HCT116 (cell line): ENCODE data around the gene RASGRF1.
"Not testable (repeated sequence)": the region's sequence is repeated elsewhere in the genome, so short reads cannot be mapped to it uniquely, and the experiment has no call there.

Source experiments
- CEBPB ChIP-seq: IDR thresholded peaks from 2 replicates; pipeline ENCODE4 v1.6.1; 2012; ENCODE audit warnings: low read depth
- CTCF ChIP-seq, 3 experiments: fragments of 200-600 bp in 1 of 3; sonication (generic) in 1 of 3; IDR thresholded peaks in 2 of 3; conservative IDR thresholded peaks in 1 of 3; 2 replicates each; pipeline ENCODE4 v1.5.1; 2012 to 2017; ENCODE audit warnings: low read depth in 2 of 3, low read length in 2 of 3, antibody characterized with exemption in 1 of 3, borderline replicate concordance in 1 of 3, control low read depth in 1 of 3, mild to moderate bottlenecking in 1 of 3, mixed read lengths in 1 of 3, mixed run types in 1 of 3, moderate library complexity in 1 of 3; ENCODE audit not compliant: insufficient read depth in 1 of 3
- ELF1 ChIP-seq: IDR thresholded peaks from 2 replicates; pipeline ENCODE4 v1.6.1; 2012; ENCODE audit warnings: low read depth, borderline replicate concordance
- FOSL1 ChIP-seq: IDR thresholded peaks from 2 replicates; pipeline ENCODE4 v1.6.1; 2012; ENCODE audit warnings: low read depth
- POLR2A ChIP-seq: IDR thresholded peaks from 2 replicates; pipeline ENCODE4 v1.7.0; 2011; ENCODE audit warnings: borderline replicate concordance; ENCODE audit not compliant: insufficient read depth, insufficient read length; ENCODE audit errors: extremely low read depth
- POLR2AphosphoS5 ChIP-seq: IDR thresholded peaks from 2 replicates; pipeline ENCODE4 v1.6.1; 2011; ENCODE audit warnings: mild to moderate bottlenecking, low read depth, low read length, moderate library complexity
- SIN3A ChIP-seq: IDR thresholded peaks from 2 replicates; pipeline ENCODE4 v1.6.1; 2012; ENCODE audit warnings: low read depth
- ZNF274 ChIP-seq: fragments of 200-500 bp; sonication (Bioruptor generic); IDR thresholded peaks from 2 replicates; pipeline ENCODE4 v1.6.1; 2014; ENCODE audit warnings: mild to moderate bottlenecking, low read depth, low read length, inconsistent platforms

GRCh38 chr15:79111404-79111803 is 20.8 kb upstream of the RASGRF1 start:
- TF ChIP-seq POLR2A; FOSL1; ELF1; CTCF (IDR thresholded peaks at IDR 0.05 in 2 of 3, conservative IDR thresholded peaks at IDR 0.05 in 1 of 3; ENCODE audit: borderline replicate concordance in 1 of 3, insufficient read depth in 1 of 3, low read depth in 2 of 3, low read length in 2 of 3); ZNF274; POLR2AphosphoS5; CEBPB; SIN3A: not testable (repeated sequence)
